Breast epithelium (tissue), 3 donors: ENCODE data around the gene CREB3L2.

ENCODE experiments used
- CTCF ChIP-seq, 3 donors: fragments of 450-650 bp; IDR thresholded peaks; one replicate each; pipeline ENCODE4 v1.5.1; 2016 to 2017; ENCODE audit warnings: antibody characterized with exemption in 3 of 3, mild to moderate bottlenecking in 3 of 3, moderate library complexity in 3 of 3
- POLR2AphosphoS5 ChIP-seq, 3 donors: sonication (generic); formaldehyde crosslinking; IDR thresholded peaks; one replicate each; pipeline ENCODE4 v1.6.1; 2017; ENCODE audit warnings: antibody characterized with exemption in 3 of 3

GRCh38 chr7:137949416-137950262 lies 52.2 kb downstream of the CREB3L2 start:
- TF ChIP-seq CTCF (IDR thresholded peaks at IDR 0.05) = no peak
- no peak for TF ChIP-seq POLR2AphosphoS5 (IDR thresholded peaks at IDR 0.05)
